Measurements from ENCODE around the gene TFF1.

DNA sequence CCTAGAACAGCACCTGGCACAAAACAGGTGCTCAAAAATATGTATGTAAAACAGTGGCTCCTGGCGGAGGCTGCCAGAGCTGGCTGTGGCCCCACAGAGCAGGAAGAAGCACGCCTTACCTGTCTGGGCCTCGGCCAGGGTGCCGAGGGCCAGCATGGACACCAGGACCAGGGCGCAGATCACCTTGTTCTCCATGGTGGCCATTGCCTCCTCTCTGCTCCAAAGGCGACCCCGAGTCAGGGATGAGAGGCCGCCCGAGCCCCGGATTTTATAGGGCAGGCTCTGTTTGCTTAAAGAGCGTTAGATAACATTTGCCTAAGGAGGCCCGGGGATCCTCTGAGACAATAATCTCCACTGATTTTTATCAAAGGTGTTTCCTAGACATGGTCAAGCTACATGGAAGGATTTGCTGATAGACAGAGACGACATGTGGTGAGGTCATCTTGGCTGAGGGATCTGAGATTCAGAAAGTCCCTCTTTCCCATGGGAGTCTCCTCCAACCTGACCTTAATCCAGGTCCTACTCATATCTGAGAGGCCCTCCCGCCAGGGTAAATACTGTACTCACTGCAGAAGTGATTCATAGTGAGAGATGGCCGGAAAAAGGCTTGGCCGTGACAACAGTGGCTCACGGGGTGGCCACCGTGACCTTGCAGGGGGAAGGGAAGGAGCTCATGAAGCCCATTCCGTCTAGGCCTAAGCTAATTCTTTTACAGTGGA is at the start of gene TFF1:
- TF ChIP-seq, protein P1, sequence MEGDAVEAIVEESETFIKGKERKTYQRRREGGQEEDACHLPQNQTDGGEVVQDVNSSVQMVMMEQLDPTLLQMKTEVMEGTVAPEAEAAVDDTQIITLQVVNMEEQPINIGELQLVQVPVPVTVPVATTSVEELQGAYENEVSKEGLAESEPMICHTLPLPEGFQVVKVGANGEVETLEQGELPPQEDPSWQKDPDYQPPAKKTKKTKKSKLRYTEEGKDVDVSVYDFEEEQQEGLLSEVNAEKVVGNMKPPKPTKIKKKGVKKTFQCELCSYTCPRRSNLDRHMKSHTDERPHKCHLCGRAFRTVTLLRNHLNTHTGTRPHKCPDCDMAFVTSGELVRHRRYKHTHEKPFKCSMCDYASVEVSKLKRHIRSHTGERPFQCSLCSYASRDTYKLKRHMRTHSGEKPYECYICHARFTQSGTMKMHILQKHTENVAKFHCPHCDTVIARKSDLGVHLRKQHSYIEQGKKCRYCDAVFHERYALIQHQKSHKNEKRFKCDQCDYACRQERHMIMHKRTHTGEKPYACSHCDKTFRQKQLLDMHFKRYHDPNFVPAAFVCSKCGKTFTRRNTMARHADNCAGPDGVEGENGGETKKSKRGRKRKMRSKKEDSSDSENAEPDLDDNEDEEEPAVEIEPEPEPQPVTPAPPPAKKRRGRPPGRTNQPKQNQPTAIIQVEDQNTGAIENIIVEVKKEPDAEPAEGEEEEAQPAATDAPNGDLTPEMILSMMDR (conservative IDR thresholded peaks at IDR 0.05; ENCODE audit: low read depth, low read length), result no peak
- TF ChIP-seq FOS (IDR thresholded peaks at IDR 0.05; ENCODE audit: low read depth, low read length), result no peak
- TF ChIP-seq RCOR1 (IDR thresholded peaks at IDR 0.05; ENCODE audit: insufficient replicate concordance, low read length), result no peak
- no peak for TF ChIP-seq SMC3 (IDR thresholded peaks at IDR 0.05; ENCODE audit: low read depth, low read length)
- TF ChIP-seq POLR2A (IDR thresholded peaks at IDR 0.05; ENCODE audit: low read depth, low read length), result no peak
- no peak for TF ChIP-seq MXI1 (IDR thresholded peaks at IDR 0.05; ENCODE audit: borderline replicate concordance, low read depth, low read length)
- TF ChIP-seq CEBPB (IDR thresholded peaks at IDR 0.05; ENCODE audit: low read depth, low read length), result no peak
